Activated CD4-positive, alpha-beta memory T cell treated with anti-CD3 and anti-CD28 coated beads for 36 hours (primary cell): Measurements from ENCODE around the gene ANKRD7. TPM values are rescaled to one million over a fixed set of nuclear protein-coding genes. Genes with fewer than 3 reads are reported as not detected.

ENCODE experiments used
- total RNA-seq, 2 experiments: library from RNA; stranded (reverse); gene quantifications; one replicate each; pipeline ENCODE4 v1.2.3, GENCODE V29; 2021

Gene ANKRD7
- total RNA-seq, 2 experiments from 2014 or later: not detected

Other genes starting within 250 kb of the ANKRD7 start
- gene LSM8, start 40.5 kb upstream of the ANKRD7 start, total RNA-seq: 10 to 100 TPM; 39.1 TPM